Epidermal melanocyte (primary cell): ENCODE results near the gene CCL4.

Experiments
- DNase-seq: peaks from one replicate; pipeline ENCODE4 v3.0.0; 2011; ENCODE audit warnings: low spot score; ENCODE audit not compliant: insufficient read length

The CCL4 gene

DNA sequence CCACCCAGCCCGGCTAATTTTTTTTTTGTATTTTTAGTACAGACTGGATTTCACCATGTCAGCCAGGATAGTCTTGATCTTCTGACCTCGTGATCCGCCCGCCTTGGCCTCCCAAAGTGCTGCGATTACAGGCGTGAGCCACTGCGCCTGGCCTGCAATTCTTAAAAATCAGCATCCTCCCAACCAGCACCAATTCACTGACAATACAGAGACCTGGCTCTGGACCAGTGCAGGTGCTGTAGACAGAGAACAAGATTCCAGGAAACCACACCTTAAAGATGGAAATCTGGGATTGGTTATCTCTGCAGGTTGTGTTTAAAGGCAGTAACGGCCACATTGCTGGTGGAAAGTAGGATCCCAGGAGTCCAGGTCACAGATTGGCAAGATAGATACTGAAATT is 39.2 kb downstream of the CCL4 start:
- DNase-seq = no peak

GRCh38 chr17:36144014-36144413 is 40.4 kb downstream of the CCL4 start:
- DNase-seq = no peak

- no peak for DNase-seq
These were observed 41.5 kb downstream of the CCL4 start for GRCh38 chr17:36144981-36145729.

GRCh38 chr17:36147601-36148000 is 44.0 kb downstream of the CCL4 start:
- DNase-seq = no peak

GRCh38 chr17:36148559-36149295 is 45.1 kb downstream of the CCL4 start:
- peak; percentile 77 for DNase-seq

DNA sequence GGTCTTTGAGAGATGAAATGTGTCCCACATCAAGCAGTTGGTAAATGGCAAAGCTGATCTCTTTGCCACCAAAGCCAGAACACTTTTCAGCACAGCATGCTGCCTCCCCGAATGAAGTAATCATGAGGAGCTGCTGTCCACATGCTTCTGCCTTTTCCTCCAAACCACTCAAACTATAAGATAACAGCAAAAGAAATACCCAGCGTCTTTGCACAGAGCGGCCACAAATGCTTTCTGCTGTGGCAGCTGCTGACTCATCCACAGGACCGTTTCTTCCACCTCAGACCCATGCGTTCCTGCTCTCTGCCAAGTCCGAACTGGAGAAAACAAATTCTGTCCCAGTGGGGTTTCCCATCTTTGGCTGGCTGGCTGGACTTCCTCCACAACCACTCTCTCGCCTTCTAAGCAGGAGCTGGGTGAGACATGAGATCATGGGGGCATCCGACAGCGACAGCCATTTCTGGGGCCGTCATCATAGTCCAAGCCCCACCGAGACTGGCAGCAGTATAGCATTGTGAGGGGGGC is 45.7 kb downstream of the CCL4 start:
- DNase-seq = no peak

- no peak for DNase-seq
These were observed 48.4 kb downstream of the CCL4 start for GRCh38 chr17:36151891-36152638.

GRCh38 chr17:36152639-36153120 is 49.1 kb downstream of the CCL4 start:
- DNase-seq = no peak

GRCh38 chr17:36153895-36154610 is 50.4 kb downstream of the CCL4 start:
- no peak for DNase-seq
